GM06990 (cell line): Measurements from ENCODE around the gene XIRP1.

Experiments
- DNase-seq: peaks from one replicate; pipeline ENCODE4 v3.0.0-alpha.2; 2011; ENCODE audit not compliant: insufficient read length; ENCODE audit errors: extremely low read depth
- H3K27me3 ChIP-seq: replicated peaks from 2 replicates; pipeline ENCODE4 v1.6.0; 2011; ENCODE audit warnings: low read length; ENCODE audit not compliant: control insufficient read depth, insufficient read depth
- H3K36me3 ChIP-seq: 2 replicates; pipeline ENCODE4 v1.5.1; 2011; ENCODE audit warnings: low read length; ENCODE audit not compliant: control insufficient read depth, insufficient read depth
- H3K4me3 ChIP-seq: replicated peaks from 2 replicates; pipeline ENCODE4 v1.5.1; 2011; ENCODE audit warnings: low read depth, mild to moderate bottlenecking, control low read depth, low read length
- TF ChIP-seq, protein P1 (sequence below): IDR thresholded peaks from 2 replicates; pipeline ENCODE4 v1.5.1; 2011; ENCODE audit warnings: low read length, control low read depth, mild to moderate bottlenecking, inconsistent platforms; ENCODE audit not compliant: insufficient read depth, poor library complexity, severe bottlenecking

XIRP1 gene

DNA sequence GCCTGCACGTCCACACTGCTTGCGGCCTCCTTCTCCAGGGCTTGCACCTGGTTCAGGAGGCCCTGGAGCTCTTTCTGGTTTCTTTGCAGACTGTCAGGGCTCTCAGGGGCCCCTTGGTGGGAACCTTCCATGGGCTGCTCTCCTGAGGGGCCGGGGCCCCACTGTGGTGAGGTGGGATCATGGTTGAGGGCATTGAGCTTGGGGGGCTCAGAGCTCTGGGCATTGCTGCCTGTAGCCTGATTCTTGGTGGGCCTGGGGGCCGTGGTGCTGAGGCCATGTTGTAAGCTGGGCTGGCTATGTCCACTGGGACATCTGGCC is 7.5 kb downstream of the XIRP1 start:
- H3K4me3 ChIP-seq: no peak overlapping the region
- TF ChIP-seq, protein P1, sequence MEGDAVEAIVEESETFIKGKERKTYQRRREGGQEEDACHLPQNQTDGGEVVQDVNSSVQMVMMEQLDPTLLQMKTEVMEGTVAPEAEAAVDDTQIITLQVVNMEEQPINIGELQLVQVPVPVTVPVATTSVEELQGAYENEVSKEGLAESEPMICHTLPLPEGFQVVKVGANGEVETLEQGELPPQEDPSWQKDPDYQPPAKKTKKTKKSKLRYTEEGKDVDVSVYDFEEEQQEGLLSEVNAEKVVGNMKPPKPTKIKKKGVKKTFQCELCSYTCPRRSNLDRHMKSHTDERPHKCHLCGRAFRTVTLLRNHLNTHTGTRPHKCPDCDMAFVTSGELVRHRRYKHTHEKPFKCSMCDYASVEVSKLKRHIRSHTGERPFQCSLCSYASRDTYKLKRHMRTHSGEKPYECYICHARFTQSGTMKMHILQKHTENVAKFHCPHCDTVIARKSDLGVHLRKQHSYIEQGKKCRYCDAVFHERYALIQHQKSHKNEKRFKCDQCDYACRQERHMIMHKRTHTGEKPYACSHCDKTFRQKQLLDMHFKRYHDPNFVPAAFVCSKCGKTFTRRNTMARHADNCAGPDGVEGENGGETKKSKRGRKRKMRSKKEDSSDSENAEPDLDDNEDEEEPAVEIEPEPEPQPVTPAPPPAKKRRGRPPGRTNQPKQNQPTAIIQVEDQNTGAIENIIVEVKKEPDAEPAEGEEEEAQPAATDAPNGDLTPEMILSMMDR: no peak
- H3K27me3 ChIP-seq: 0 out of 2 replicates have a peak, but pooled peaks cover 2% of the 10 kb centered on the region
- no peaks in the 10 kb centered on the region for H3K36me3 ChIP-seq
- no peak for DNase-seq

DNA sequence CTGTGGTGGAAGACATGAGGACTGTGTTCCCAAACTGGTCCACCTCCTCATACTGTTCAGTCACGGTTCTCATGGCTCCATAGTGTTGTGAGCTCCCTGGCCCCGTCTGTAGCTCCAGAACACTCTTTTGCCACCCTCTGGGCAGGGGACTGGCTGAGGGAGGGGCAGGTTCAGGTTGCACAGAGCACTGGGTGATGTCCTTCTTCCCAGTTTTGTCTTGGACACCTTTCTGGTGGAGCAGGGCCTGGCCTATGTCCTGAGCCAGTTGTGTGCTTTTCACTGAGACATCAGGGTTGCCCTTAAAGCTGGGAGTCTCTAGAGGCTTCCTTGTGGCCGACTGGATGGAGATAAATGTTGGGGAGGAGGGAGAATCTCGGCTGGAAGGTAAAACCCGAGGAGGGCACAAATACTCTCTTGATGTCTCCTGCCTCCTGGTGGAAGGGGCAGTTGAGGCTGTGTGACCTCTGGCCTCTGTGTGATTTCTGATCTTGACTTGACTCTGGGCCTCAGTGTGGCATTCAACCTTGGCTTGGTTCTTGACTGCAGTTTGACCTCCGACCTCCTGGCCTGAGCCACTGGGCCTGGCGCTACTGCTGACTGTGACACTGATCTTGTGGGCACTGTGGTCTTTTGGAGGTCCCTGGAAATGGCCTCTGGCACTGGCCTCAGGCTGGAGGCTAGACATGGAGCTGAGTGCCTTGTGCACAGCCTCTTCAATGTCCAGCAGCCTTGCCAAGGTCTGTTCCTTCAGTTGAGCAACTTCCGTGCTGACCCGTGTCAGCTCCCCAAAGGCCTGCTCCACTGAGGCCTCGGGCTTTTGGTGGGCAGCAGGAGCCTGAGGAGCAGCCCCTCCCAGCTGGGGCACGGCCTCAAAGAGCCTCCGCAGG is 8.1 kb downstream of the XIRP1 start:
- Histone ChIP-seq H3K27me3 (0 out of 2 replicates have a peak, but pooled peaks cover 2% of the 10 kb centered on the region), H3K4me3 (no peak overlapping the region), H3K36me3 (no peaks in the 10 kb centered on the region)
- DNase-seq: no peak
- TF ChIP-seq, protein P1: peak; percentile 1

DNA sequence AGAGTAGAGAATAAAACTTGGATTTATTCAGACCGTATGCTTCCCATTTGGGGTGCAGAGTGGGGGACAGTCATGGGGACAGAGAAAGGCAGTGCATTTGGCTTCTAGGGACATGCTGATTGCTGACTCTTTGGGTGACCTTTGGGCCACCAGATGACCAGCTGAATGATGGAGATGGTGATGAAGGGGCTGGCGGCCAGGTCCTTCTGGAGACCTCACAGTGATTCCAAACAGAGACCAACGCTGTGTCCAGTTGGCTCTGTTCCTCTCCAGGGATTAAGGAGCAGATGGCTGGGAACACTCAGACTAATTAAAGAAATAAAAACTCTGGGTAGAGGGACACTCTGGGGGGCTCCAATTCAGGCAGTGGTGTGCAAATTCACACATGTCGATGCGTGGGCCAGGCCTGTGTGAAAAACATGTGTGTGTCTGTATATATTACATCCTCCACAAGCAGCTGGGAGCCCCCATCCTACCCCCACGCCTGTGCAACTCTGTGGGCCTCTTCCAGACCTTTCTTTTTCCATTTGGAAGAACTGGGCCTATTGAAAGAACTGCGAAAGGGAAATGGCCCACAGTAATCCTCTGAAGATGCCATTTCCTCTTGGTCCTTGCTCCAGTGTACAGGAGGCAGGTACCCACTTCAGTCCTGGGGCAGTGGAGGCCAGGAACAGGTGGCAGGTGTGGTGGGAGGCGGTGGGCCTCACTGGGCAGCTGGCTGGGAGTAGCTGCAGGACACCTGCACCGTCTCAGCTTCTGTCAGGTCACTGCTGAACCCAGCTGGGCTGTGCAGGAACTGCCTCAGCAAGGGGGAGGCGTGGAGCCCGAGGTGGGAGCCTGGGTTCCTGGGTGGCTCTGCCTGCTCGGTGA is 8.9 kb downstream of the XIRP1 start:
- Histone ChIP-seq H3K36me3 (no peaks in the 10 kb centered on the region), H3K27me3 (0 out of 2 replicates have a peak, but pooled peaks cover 2% of the 10 kb centered on the region), H3K4me3 (no peak overlapping the region)
- TF ChIP-seq, protein P1: no peak
- DNase-seq: no peak

DNA sequence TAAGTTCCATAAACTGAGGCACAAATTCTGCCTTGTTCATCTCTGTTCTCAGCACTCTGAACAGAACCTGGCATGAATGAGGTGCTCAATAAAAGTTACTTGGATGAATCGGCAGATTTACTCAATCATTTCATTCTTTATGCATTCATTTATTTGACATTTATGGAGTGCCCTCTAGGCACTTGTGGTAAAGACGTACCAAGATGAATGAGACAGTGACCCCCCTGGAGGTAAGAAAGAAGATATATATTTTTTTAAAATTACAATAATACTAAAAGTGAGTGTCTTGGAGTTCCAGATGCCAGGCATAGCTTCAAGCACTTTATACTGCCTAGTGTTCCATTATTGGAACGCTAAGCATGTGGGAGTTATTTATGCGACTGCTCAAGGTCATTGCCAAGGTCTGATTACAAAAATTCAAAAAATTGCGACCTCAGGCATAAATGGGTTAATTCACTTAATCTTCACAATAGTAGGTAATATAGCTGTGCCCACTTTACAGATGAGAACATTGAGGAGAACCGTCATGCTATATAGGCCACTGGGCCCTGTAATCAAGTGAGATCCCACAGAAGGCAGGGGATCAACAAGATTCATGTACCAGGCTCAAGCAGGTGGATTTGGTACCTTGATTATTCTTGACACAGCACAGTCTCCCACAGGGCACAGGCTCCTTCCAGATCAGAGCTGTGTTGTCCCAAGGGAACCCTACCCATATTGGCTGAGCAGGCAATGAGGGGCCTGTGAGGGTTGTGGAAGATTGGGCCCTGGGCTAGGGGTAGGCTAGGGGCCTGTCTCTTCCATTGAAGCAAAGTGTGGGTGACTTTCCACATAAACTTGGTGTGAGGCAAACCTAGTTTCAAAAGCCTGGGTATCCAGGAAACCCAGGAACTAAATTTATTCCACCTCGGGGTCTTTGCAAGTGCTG is 10.7 kb downstream of the XIRP1 start:
- no peak for DNase-seq
- H3K4me3 ChIP-seq: no peak overlapping the region
- 0 out of 2 replicates have a peak, but pooled peaks cover 2% of the 10 kb centered on the region for H3K27me3 ChIP-seq
- TF ChIP-seq, protein P1: no peak
- H3K36me3 ChIP-seq: no peaks in the 10 kb centered on the region
